PC-9 (cell line): ENCODE data around the gene CPNE4. TPM values are rescaled to one million over a fixed set of nuclear protein-coding genes. Genes with fewer than 3 reads are reported as not detected.
A peak's percentile ranks its signal among the peaks of the same experiment; 100 is the strongest.

ENCODE experiments used
- BruUV-seq: library from RNA; stranded (reverse); fragments of 400-500 nt; replicated peaks from 2 replicates; lab custom pipeline; 2021; lab: Mats Ljungman, UMichigan
- CTCF ChIA-PET: fragments of 300-600 bp; sonication (Branson Sonifier 250); formaldehyde crosslinking; loops from one replicate; lab custom pipeline; 2022; ENCODE audit warnings: antibody characterized with exemption; lab: Charles Lee
- POLR2A ChIA-PET: fragments of 300-600 bp; sonication (Branson Sonifier 250); formaldehyde crosslinking; loops from one replicate; lab custom pipeline; 2022; ENCODE audit warnings: antibody characterized with exemption; ENCODE audit not compliant: unreplicated experiment; lab: Charles Lee
- DNase-seq, 2 experiments: peaks; one replicate each; pipeline versions ENCODE4 v3.0.0 to v3.0.0-alpha.2; 2015 to 2022; ENCODE audit warnings: mixed read lengths in 1 of 2
- H2AFZ ChIP-seq: fragments of 200-600 bp; sonication (generic); 2 replicates; pipeline ENCODE4 v1.8.1; 2017; ENCODE audit warnings: antibody characterized with exemption
- H3F3A ChIP-seq: fragments of 200-600 bp; sonication (generic); 2 replicates; pipeline ENCODE4 v1.8.1; 2017; ENCODE audit warnings: antibody characterized with exemption, mild to moderate bottlenecking, low read depth; ENCODE audit not compliant: insufficient read depth
- H3K27ac ChIP-seq: fragments of 200-600 bp; sonication (generic); 2 replicates; pipeline ENCODE4 v1.6.1; 2016; ENCODE audit warnings: mixed run types
- H3K27me3 ChIP-seq: fragments of 200-600 bp; sonication (generic); 2 replicates; pipeline ENCODE4 v1.6.1; 2016; ENCODE audit warnings: low read depth, mixed run types; ENCODE audit not compliant: insufficient read depth
- H3K36me3 ChIP-seq: fragments of 200-600 bp; sonication (generic); 2 replicates; pipeline ENCODE4 v1.6.1; 2016; ENCODE audit warnings: low read depth, mixed run types
- H3K4me1 ChIP-seq: fragments of 200-600 bp; sonication (generic); replicated peaks from 2 replicates; pipeline ENCODE4 v1.6.1; 2016; ENCODE audit warnings: mixed run types; ENCODE audit not compliant: insufficient read depth
- H3K4me2 ChIP-seq: fragments of 200-600 bp; sonication (generic); 2 replicates; pipeline ENCODE4 v1.6.1; 2017; ENCODE audit warnings: mixed run types
- H3K4me3 ChIP-seq: fragments of 200-600 bp; sonication (generic); 2 replicates; pipeline ENCODE4 v1.6.1; 2016; ENCODE audit warnings: mixed run types
- H3K79me2 ChIP-seq: fragments of 200-600 bp; sonication (generic); 2 replicates; pipeline ENCODE4 v1.6.1; 2017; ENCODE audit warnings: low read depth, mixed run types
- H3K9me2 ChIP-seq: fragments of 200-600 bp; sonication (generic); 2 replicates; pipeline ENCODE4 v1.8.1; 2017; ENCODE audit warnings: mild to moderate bottlenecking; ENCODE audit not compliant: insufficient read depth
- H3K9me3 ChIP-seq: fragments of 200-600 bp; sonication (generic); 2 replicates; pipeline ENCODE4 v1.8.1; 2016; ENCODE audit warnings: low read depth; ENCODE audit not compliant: insufficient read depth
- H4K20me1 ChIP-seq: fragments of 200-600 bp; sonication (generic); 2 replicates; pipeline ENCODE4 v1.8.1; 2017; ENCODE audit not compliant: insufficient read depth
- CTCF ChIP-seq: fragments of 200-600 bp; sonication (generic); conservative IDR thresholded peaks from 2 replicates; pipeline ENCODE4 v1.6.1; 2017; ENCODE audit warnings: mixed run types, antibody characterized with exemption, mild to moderate bottlenecking, moderate library complexity
- EZH2 ChIP-seq: fragments of 200-600 bp; sonication (generic); IDR thresholded peaks from 2 replicates; pipeline ENCODE4 v1.8.0; 2017; ENCODE audit warnings: antibody characterized with exemption, low read depth
- intact Hi-C: fragments of 100-400 bp; cut with micrococcal nuclease; formaldehyde crosslinking; loops from one replicate; pipeline ENCODE4 v1.10.0; 2022; ENCODE audit not compliant: unreplicated experiment
- total RNA-seq: library from RNA; stranded (reverse); gene quantifications from 2 replicates; pipeline ENCODE4 v1.2.3, GENCODE V29; 2021

CPNE4 gene
- total RNA-seq, 1 experiment from 2014 or later = 0.22 TPM

GRCh38 chr3:131550562-131551465 lies 484.0 kb downstream of the CPNE4 start:
- Histone ChIP-seq H3K9me2 (no peaks in the 10 kb centered on the region), H4K20me1 (no peaks in the 10 kb centered on the region), H3K4me3 (no peak overlapping the region), H3K27me3 (no peaks in the 10 kb centered on the region), H3F3A (no peaks in the 10 kb centered on the region), H3K4me2 (no peak overlapping the region), H3K79me2 (no peaks in the 10 kb centered on the region), H3K4me1 (no peaks in the 10 kb centered on the region), H2AFZ (no peak overlapping the region), H3K9me3 (no peaks in the 10 kb centered on the region), H3K27ac (no peak overlapping the region), H3K36me3 (no peaks in the 10 kb centered on the region)
- no TSS peak for BruUV-seq
- no peak for TF ChIP-seq EZH2
- TF ChIP-seq CTCF = no peak
- intact Hi-C loops = no loop called here
- CTCF ChIA-PET = no interaction called here
- POLR2A ChIA-PET = no interaction called here
- no peak for DNase-seq

GRCh38 chr3:131549340-131549739 lies 485.5 kb downstream of the CPNE4 start:
- Histone ChIP-seq H3K9me2 (no peaks in the 10 kb centered on the region), H3K36me3 (no peaks in the 10 kb centered on the region), H3K4me3 (no peak overlapping the region), H3K9me3 (no peaks in the 10 kb centered on the region), H3K4me2 (no peak overlapping the region), H3K27me3 (no peaks in the 10 kb centered on the region), H2AFZ (no peak overlapping the region), H3K27ac (no peak overlapping the region), H4K20me1 (no peaks in the 10 kb centered on the region), H3K4me1 (peaks cover 10% of the 10 kb centered on the region), H3K79me2 (no peaks in the 10 kb centered on the region), H3F3A (peaks cover 7% of the 10 kb centered on the region; the same call in 1 of the 2 replicates)
- ChIA-PET POLR2A (interaction anchor here (0.7 kb wide), 1 partner anchor 475 kb away, joined by 5 read pairs; no protein-coding TSS in a partner anchor), CTCF (interaction anchor here (0.5 kb wide), 1 partner anchor 788 kb away, joined by 4 read pairs; no protein-coding TSS in a partner anchor)
- BruUV-seq = no TSS peak
- TF ChIP-seq EZH2 (no peak), CTCF (peak; percentile 58)
- intact Hi-C loops = no loop called here
- no peak for DNase-seq

- Histone ChIP-seq H3K4me3 (no peak overlapping the region), H3K27me3 (no peaks in the 10 kb centered on the region), H4K20me1 (no peaks in the 10 kb centered on the region), H3K27ac (no peak overlapping the region), H3K79me2 (no peaks in the 10 kb centered on the region), H3K36me3 (no peaks in the 10 kb centered on the region), H3K4me1 (peaks cover 25% of the 10 kb centered on the region), H3F3A (peaks cover 11% of the 10 kb centered on the region; the same call in 1 of the 2 replicates), H3K9me3 (no peaks in the 10 kb centered on the region), H3K9me2 (no peaks in the 10 kb centered on the region), H3K4me2 (no peak overlapping the region), H2AFZ (no peak overlapping the region)
- no peak for DNase-seq
- ChIA-PET CTCF (no interaction called here), POLR2A (no interaction called here)
- TF ChIP-seq CTCF (no peak), EZH2 (no peak)
- no TSS peak for BruUV-seq
- intact Hi-C loops = no loop called here
Observed at GRCh38 chr3:131547585-131547984, 487.2 kb downstream of the CPNE4 start.
